CD1c-positive myeloid dendritic cell (primary cell): ENCODE data around the gene ZCCHC7.
"Not testable (repeated sequence)": the region's sequence is repeated elsewhere in the genome, so short reads cannot be mapped to it uniquely, and the experiment has no call there.

Experiments
- DNase-seq: peaks from one replicate; pipeline ENCODE4 v3.0.0-alpha.2; 2016; ENCODE audit errors: extremely low spot score

ZCCHC7 gene

DNA sequence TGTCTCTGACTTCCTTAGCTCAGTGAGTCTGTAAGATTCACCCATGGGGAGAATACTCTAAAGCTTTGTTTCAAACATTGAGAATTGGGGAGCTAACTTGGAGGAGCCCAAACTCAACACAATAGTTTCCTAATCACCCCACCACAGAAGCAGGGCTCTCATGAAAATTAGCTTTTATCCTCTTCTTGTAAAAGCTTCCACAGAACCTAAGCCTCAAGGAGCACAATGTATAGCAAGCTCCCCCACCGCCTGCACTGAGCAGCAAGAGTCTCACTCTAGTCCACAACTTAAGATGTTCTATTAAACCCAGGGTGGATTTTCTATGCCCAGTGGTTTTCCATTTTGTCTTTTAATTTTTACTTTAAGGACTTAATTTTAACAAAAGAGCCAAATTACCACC is 253.2 kb downstream of the ZCCHC7 start:
- DNase-seq = no peak

DNA sequence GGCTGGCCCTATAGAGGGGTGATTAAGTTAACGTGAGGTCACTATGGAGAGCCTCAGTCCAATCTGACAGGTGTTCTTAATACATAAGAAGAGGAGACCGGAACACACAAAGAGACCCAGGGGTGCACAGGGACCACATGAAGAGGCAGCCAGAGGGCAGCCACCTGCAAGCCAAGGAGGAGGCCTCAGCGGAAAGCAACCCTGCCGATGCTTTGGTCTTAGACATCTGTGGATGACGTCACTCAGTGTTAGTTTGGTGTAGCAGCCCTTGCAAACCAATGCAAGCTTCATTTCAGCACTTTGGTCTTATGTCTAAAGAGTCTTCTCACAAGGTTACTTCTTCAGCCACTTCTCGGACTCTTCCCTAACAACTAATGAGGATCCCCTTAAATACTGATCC is 254.5 kb downstream of the ZCCHC7 start:
- no peak for DNase-seq

DNA sequence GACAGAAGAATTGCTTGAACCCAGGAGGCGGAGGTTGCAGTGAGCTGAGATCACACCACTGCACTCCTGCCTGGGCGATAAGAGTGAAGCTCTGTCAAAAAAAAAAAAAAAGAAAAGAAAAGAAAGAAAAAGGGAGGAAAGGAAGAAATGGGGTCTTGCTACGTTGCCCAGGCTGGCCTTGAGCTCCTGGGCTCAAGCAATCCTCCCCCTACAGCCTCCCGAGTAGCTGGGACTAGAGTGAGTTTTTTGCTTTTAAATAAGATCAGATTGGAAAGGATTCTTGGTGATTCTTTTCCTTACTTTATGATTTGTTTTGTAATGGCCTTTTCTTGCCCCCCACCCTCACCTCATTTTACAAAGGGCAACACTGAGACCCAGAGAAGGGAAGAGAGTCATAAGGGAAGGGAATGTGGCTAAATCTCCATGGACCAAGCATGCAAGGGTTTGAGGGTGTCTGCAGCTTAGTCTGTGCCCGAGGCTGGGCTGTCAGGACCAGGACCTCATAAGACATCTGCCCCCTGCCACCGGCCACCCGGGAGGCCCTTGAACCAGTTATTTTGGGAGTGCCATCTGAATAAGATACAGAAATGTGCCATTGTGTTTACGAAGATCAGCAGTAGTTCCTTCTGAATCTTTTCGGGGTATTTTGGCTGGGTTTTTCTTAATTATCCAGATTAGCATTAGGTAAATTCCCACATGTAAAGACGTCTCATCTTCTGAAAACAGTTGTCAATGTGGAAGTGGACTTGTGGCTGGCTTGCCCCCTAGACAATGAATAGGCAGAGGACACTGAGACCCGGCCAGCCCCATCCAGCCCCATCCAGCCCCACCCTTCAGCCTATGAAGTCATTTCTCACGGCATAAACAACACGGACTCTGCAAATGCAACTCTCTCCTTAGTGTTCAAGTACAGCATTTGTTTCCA is 257.6 kb downstream of the ZCCHC7 start:
- DNase-seq = no peak

DNA sequence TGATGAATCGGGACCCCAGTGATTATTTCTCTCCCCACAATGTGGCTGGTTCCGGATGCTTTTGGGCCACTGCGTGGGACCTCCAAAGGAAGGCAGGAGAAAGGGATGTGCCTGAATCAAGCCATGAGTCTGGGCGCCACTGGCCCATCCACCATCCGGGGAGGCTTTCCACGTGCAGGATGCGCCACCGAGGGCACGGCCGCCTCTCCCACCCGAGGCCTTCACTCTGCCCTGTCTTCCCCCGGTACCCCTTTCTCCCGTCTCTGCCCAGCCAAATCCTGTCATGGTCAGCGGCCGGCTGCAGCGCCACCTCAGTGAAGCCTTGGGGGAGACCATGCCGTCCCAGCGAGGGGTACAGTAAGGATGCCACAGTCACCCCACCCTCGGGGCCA is 258.2 kb downstream of the ZCCHC7 start:
- DNase-seq = no peak

DNA sequence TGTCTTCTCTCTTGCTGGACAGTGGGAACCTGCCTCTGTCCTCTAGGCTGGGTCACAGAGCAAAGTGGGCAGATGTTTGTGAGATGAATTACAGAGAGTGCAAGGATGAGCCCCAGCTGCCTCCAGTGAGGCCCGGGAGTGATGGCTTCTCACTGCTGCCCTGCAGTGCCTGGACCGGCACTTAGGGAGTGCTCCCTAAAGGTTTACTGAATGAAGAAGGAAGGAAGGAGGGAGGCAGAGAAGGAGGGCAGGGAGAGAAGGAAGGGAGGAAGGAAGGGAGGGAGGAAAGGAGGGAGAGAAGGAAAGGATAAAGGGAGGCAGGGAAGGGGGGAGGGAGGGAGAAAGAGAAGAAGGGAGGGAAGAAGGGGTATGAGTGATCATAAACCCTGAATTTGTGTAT is 259.5 kb downstream of the ZCCHC7 start:
- no peak for DNase-seq

DNA sequence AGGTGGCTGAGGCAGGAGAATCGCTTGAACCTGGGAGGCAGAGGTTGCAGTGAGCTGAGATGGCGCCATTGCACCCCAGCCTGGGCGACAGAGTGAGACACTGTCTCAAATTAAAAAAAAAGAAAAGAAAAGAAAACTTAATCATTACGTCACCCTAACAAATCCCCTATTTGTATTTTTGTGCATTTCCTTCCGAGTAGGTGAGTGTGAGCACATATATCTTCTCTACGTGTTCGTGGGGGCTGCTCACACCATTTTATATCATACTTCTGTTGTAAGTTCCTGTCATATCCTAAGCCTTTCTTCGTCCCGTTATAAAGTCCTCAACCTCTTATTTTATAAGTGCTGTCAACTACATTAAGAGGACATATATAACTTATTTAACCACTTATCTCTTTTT is 260.2 kb downstream of the ZCCHC7 start:
- DNase-seq = no peak

DNA sequence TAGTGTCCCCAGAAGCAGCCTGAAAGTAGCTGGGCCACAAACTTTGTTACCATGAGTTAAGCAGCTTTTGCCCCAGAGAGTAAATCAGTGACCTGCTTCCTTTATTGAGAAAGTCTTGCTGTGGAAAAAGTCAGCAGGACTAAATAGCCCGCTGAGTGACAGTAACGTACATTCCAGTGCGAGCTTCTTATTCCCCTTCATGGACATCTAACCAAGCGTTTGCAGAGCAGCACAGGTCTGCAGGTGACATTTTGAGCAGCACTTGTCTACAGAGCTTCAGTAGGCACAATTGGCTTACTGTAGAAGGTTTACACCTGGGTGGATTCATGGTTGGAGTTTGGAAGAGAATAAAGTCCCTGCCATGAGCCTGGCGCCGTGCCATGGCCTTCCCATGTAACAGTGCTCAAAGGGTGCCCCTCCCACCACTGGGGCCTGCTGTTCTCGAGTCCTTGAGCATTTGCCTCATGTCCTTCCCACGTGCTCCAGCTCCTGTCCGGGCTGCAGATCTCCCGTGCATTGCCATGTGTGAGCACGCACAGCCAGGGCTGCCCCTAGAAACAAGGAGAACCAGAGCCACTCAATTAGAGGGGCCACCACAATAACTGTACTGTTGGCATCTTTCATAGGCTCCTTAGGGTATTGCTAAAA is 260.8 kb downstream of the ZCCHC7 start:
- no peak for DNase-seq

DNA sequence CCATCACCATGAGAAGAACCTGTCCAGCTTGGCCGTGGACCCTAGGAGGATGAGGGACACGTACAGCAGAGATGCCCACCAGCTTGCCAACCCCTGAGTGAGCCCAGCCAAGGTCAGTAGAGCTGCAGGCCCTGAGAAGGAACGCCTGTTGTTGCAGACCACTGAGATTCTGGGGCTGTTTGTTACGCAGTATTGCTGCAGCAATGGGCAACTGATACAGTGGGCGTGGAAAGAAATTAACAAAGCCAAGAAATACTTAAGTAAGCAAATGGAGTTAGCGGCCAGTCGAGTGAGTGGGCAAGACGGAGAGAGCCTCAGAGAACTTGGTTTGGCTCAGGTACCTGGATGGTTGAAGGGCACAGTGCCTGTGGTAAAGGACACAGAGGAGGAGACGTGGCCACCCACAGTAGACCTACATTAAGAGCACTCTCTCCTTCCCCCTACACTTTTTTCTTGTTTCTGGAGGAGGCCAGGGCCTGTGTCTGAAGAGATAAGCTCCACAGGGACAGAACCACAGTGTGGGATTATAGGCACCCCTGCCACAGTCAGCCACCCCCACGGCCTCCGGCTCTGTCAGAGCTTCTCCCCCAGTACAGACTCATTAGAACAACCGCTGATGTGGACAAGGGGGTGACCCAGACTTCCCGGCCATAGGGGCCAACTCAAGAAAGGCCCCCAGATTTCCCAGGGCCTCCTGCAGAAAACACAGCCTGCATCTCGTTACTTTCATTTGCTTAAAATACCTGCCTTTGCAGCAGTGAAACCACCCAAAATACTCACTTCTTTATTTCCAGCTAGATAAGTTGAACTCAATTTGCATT is 262.0 kb downstream of the ZCCHC7 start:
- no peak for DNase-seq

DNA sequence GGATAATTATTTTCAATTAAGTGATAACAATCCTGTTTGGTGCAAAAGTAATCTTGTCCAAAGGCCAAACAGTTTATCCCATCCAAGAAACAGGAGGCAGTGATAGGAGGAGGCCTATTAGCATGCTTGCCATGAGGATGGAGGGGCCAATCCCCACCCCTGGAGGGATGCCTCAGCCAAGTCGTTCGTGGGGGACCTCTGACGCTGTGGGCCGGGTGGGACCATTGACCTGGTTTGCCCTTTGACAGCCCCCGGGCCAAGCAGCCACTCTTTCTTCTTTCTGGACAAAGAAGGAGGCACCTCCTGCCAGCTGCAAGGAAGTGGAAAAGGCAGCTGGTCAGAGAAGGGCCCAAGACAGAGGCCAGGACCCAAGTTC is 262.6 kb downstream of the ZCCHC7 start:
- no peak for DNase-seq

DNA sequence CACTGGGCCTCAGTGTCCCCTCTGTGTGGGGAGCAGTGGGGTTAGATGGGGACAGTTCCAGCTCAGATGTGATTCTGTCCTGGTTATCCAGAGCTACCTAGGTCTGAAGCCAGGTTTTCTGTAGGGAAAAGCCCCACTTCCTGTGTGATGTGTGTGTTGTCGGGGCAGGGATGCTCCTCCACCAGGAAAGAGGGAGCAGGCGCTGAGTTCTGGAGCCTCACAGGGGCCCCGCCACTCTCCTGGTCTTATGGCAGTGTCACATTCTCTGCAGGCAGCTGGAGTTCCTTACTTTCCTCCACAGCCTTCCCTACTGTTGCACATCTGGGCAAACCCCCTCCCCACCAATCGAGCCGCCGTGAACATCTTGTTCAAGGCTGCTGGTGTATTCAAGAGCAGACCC is 263.0 kb downstream of the ZCCHC7 start:
- no peak for DNase-seq

DNA sequence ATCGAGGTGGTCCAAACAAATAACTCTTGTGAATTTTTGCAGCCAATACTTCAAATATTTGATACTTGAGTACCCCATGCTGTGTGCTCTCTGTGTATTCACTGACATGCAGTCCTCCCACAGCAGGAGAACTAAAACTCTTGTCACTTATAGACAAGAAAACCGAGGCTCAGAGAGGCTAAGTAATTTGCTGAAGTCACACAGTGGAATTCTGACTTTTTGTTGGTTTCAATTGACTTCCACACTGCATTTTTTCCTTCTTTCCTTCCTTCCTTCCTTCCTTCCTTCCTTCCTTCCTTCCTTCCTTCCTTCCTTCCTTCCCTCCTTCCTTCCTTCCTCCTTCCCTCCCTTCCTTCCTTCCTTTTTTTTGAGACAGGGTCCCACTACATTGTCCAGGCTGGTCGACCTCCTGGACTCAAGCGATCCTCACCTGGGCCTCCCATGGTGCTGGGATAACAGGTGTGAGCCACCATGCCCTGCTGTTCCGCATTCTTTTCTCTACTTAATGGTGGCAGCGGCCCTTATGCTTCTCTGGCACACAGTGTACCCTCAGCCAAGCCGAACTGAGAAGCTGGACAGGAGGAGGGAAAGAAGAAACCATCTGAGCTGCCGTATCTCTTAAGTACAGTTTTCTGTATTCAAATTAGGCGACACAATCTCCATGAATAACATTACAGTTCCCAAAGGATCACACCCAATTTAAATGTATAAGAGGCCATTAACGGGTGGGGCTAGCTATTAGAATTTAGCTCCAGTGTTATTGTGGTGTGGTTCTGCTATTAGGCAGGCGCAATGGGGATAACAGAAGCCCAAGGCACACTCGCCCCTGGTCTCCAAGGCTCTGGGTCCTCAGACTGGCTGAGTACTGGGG is 263.7 kb downstream of the ZCCHC7 start:
- no peak for DNase-seq

DNA sequence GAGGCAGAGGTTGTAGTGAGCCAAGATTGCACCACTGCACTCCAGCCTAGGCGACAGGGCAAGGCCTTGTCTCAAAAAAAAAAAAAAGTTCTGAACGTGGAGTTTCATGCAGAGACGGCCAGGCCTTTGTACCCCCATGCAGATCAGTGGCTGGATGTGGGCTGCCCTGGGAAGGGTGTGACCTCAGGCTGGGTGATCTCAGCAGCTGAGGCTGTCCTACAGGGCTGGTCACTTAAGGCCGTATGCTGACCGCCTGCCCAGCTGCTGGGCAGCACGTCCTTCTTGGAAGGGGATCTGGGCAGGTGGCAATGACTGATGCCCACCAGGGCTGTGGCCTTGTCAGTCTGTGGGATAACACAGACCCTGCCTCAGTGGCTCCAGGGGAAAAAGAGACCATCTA is 264.9 kb downstream of the ZCCHC7 start:
- DNase-seq = no peak

DNA sequence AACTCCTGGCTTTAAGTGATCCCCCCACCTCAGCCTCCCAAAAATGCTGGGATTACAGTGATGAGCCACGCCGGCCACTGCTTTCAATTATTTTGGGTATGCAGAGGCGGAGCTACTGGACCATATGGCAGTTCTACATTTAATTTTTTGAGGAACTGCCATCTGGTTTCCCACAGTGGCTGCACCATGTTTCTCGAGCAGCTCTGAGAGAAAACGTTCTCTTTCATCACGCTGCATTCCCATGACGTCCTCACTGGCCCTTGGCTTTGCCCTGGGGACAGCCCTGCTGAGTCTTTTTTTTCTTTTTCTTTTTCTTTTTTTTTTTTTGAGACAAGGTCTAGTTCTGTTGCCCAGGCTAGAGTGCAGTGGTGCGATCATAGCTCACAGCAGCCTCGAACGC is 266.6 kb downstream of the ZCCHC7 start:
- DNase-seq = no peak

DNA sequence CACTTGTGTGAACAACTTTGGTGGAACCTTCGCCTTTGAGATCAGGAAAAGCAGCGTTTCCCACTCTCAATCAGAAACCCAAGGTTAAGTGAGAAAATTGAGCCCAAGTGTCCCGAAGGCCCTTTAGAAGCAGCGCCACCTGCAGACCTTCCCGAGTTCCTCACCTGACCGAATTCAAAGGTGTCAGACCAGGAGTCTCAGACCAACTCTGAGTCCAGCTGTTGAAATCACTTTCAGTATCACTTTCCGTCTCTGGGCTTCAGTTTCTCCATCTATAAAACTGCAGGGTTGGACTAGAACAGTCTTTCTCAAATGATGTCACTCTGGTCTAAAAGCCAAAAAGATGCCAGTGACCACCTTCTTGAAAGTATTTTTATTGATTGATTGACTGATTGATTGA is 270.4 kb downstream of the ZCCHC7 start:
- DNase-seq = no peak

DNA sequence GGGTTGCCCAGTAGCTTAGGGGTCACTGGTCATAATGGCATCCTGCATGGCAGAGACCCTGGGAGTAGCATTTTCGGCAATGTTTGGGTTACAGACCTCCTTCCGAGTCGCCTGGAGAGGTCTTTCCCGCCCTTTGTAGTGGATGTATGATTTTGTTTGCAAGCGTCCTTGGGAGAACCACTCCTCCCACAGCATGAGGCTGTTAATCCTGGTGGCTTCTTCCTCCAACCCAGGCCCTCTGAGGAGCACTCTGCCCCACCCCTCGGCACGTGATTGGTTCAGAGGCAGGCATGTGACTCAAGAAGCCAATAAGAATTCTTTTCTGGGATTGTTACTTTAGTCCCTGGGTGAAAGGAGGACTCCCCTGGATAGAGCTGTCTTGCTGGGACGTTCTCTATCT is 271.9 kb downstream of the ZCCHC7 start:
- DNase-seq = no peak

DNA sequence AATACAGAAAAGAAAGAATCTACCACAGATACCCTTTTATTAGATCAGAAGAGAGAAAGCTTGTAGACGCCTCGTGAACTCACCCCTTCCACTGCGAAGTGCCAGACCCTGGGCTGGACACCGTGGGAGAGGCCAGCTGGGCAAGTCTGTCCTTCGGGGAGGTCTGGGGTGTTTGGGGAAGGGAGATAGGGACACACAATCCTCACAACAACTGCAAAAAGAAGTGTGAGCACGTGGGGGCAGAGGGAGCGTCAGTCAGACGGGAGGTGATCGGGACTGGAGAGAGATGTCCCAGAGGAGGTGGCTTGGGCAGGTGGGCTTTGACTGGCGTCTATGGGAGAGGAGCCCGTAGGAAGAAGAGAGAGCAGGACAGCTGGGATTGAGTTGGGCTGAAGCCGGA is 274.9 kb downstream of the ZCCHC7 start:
- no peak for DNase-seq

DNA sequence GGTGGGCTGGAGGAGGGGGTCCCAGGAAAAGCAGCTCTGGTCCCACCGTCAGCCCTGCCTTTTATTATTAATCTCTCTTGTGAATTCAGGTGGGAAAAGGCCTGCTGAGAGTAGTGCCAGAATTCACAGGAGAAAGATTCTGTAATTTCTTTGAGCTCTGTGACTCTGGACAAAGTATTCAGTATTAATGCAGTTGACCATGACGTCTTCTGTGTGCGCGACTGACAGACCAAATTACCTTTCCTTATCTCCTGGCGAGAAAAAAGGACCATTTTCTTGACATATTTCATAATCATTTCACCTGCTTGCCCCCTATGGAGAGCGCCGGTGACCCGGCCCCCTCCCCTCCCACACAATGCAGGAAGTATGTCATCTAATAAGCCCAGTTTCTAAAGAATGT is 275.3 kb downstream of the ZCCHC7 start:
- no peak for DNase-seq

DNA sequence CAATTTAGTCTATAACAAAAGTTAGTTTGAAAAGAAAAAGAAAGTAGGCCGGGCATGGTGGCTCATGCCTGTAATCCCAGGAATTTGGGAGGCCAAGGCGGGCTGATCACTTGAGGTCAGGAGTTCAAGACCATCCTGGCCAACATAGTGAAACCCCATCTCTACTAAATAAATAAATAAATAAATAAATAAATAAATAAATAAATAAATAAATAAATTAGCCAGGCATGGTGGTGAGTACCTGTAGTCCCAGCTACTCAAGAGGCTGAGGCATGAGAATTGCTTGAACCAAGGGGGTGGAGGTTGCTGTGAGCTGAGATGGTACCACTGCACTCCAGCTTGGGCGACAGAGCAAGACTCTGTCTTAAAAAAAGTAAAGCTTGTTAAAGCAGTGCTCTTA is 277.6 kb downstream of the ZCCHC7 start:
- not testable (repeated sequence) for DNase-seq

DNA sequence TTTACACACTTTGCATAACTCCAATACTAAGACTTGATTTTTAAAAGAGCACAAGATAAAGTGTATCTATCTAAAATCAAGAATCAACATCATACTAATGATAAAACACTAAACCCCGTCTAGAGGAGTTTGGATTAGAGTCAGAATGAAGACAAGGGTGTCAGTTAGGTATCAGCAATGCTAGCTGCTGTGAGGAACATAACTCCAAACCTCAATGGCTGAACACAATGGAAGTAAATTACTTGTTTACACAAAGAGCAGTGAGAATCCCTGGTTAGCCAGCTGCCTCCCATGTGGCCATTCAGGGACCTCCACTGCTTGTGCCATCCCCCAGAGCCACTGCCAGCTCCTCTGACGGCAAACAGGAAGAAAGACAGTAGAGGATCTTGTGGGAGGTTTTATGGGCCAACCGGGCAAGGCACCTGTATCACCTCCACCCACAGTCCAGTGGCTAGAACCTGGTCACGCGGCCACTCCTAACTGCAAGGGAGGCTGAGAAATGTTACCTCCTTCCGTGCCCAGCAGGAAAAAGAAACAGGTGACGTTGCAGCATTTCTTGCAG is 278.2 kb downstream of the ZCCHC7 start:
- DNase-seq = no peak

DNA sequence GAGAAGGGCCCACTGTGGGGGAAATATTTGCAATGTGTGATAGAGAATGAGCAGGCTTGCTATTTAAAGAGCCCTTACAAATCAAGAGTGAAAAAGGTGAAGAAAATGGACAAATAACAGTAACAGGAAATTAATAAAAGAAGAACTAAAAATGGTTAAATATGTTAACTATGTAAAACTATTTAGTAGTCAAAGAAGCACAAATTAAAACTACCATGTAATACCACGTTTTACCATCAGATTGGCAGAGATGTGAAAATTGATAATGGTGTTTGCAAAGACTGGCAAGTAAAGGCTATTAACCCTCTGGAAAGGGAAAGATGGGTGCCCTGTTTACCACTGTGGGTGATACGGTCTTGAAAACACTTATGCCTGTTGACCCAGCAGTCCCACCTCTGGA is 279.0 kb downstream of the ZCCHC7 start:
- DNase-seq = no peak

DNA sequence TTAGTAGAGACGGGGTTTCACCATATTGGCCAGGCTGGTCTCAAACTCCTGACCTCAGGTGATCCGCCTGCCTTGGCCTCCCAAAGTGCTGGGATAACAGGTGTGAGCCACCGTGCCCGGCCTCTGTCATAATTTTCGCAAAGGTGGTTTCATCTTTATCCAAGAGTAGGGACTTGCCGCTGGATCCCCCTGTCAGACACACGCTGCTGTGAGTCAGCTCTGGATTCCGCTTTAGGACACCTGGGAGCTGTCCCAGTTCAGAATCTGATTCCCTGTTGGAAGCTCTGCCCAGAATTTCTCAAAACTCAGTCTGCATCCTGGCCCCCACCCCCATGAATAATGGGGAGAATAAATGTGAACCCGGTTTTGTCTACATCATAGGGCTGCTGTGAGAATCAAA is 284.2 kb downstream of the ZCCHC7 start:
- DNase-seq = no peak
